Measurements from ENCODE around the gene RHOXF2B. TPM values are rescaled to one million over a fixed set of nuclear protein-coding genes. Genes with fewer than 3 reads are reported as not detected.
"Not testable (repeated sequence)": the region's sequence is repeated elsewhere in the genome, so short reads cannot be mapped to it uniquely, and the experiment has no call there.

The RHOXF2B gene
- not detected in 2 replicates for total RNA-seq (2014; rRNA removed; shearing (Covaris generic); ENCODE audit: low replicate concordance)

DNA sequence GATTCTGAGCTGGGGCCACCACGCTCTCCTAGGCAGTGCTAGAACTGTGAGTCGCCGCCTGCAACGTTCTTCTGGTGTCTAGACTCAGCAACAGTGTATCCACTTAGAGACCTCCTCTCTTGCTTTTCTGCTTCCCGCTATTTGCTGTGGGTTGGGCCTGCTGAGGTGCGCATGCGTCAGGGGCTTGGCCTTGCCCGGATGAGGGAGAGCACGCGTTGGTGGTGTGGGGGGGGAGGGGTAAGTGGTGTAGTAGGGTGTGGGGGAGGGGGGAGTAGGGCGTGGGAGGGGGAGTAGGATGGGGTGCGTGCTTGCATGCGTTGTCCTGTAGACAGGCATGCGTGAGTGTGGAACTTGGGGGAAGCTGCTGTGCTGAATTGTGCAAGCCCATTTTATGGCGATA, at the start of gene RHOXF2B:
Gene RHOXF2B (minus strand): TSS at position 101 of the 400 bp plus-strand sequence. CDS start 138 bp downstream, outside the sequence.
- DNase-seq, H3K27me3 ChIP-seq, H3K4me3 ChIP-seq, H3K9me3 ChIP-seq, H3K36me3 ChIP-seq: not testable (repeated sequence)

GRCh38 chrX:120125444-120125843, 48.0 kb upstream of the RHOXF2B start:
- Histone ChIP-seq H3K9me3 (no peaks in the 10 kb centered on the region), H3K4me3 (no peak overlapping the region), H3K27me3 (no peaks in the 10 kb centered on the region), H3K36me3 (no peaks in the 10 kb centered on the region)
- no peak for DNase-seq

DNA sequence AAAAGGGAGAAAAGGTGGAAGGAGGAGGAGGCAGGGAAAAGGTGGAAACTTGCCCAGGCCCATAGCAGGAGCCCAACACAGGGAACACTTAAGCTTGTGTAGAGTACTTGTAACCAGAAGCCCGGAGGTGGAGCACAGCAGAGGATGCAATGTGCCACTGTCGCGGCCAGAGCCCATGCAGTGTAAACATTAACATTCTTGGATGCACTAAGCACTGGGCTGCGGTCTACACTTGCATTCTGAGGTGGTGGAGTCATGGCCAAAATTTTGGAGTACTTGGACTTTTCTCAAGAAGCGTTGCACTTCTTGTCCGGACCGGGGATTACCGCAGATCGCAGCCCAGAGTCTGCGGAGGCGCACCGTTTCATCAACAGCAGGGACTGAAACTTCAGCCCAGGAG, 42.7 kb upstream of the RHOXF2B start:
- H3K4me3 ChIP-seq, result no peak overlapping the region
- no peaks in the 10 kb centered on the region for H3K27me3 ChIP-seq
- H3K9me3 ChIP-seq, result no peaks in the 10 kb centered on the region
- no peaks in the 10 kb centered on the region for H3K36me3 ChIP-seq
- DNase-seq, result peak; percentile 62

GRCh38 chrX:120115438-120115963, 38.0 kb upstream of the RHOXF2B start, which contains the start of gene RHOXF1:
TSS of gene RHOXF1 (minus strand) at chrX:120115913. CDS start at chrX:120115862, 51 bp downstream.
- H3K4me3 ChIP-seq, result no peak within 1 kb of the TSS
- H3K9me3 ChIP-seq, result no peaks in the 10 kb centered on the region
- no peaks in the 10 kb centered on the region for H3K36me3 ChIP-seq
- H3K27me3 ChIP-seq, result no peaks in the 10 kb centered on the region
- no peak for DNase-seq

GRCh38 chrX:120111611-120112010, 34.1 kb upstream of the RHOXF2B start:
- no peaks in the 10 kb centered on the region for H3K36me3 ChIP-seq
- no peak overlapping the region for H3K4me3 ChIP-seq
- H3K27me3 ChIP-seq, result no peaks in the 10 kb centered on the region
- H3K9me3 ChIP-seq, result no peaks in the 10 kb centered on the region
- DNase-seq, result no peak

GRCh38 chrX:120109378-120109777, 31.9 kb upstream of the RHOXF2B start:
- H3K9me3 ChIP-seq, result no peaks in the 10 kb centered on the region
- DNase-seq, result no peak
- no peak overlapping the region for H3K4me3 ChIP-seq
- H3K36me3 ChIP-seq, result no peaks in the 10 kb centered on the region
- H3K27me3 ChIP-seq, result no peaks in the 10 kb centered on the region

- not testable (repeated sequence) for H3K4me3 ChIP-seq, H3K36me3 ChIP-seq, H3K27me3 ChIP-seq, DNase-seq, H3K9me3 ChIP-seq
Observed at GRCh38 chrX:120104707-120105106, 27.2 kb upstream of the RHOXF2B start.

DNA sequence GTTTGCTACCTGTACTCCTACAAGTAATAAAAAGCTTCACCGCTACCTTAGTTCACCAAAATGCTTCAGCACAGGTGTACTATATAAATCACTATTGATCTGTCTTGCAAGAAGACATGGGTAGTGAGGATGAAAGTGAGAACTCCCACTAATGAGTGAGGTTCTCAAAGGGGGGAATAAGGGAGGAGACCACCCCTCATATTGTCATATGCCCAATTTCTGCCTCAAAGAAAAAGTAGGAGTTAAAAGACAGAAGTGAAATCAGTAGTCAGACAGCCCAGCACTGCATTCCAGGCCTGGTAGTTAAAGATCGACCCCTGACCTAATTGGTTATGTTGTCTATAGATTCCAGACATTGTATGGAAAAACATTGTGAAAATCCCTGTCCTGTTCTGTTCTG, 23.6 kb upstream of the RHOXF2B start:
- H3K9me3 ChIP-seq, DNase-seq: not testable (repeated sequence)

DNA sequence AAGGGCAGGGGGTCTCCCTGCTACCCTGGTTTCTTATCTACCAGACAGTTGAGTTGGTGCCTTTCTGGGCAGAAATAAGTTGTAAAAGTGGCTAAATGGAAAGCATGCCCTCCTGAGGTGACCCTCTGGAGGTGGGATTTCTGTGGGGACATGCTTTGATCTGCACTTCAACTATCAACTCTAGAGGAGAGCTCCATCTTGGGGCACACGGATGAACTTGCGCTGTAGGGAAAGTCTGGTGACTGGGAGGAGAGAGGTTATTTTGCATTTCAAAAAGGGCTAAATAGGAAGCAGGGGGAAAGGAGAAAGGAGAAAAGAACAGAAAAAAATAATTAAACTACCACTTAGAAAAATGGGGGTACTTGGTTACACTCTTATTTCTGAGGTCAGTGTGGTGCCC, 12.7 kb upstream of the RHOXF2B start:
- no peak overlapping the region for H3K4me3 ChIP-seq
- H3K36me3 ChIP-seq, result no peaks in the 10 kb centered on the region
- no peak for DNase-seq
- no peaks in the 10 kb centered on the region for H3K27me3 ChIP-seq
- no peaks in the 10 kb centered on the region for H3K9me3 ChIP-seq

More for the DNA sequence above, 23.6 kb upstream of the RHOXF2B start:
- not testable (repeated sequence) for H3K36me3 ChIP-seq, H3K4me3 ChIP-seq, H3K27me3 ChIP-seq

- no peaks in the 10 kb centered on the region for H3K36me3 ChIP-seq
- no peak for DNase-seq
- H3K9me3 ChIP-seq, result no peaks in the 10 kb centered on the region
- H3K27me3 ChIP-seq, result no peaks in the 10 kb centered on the region
- no peak overlapping the region for H3K4me3 ChIP-seq
Observed at GRCh38 chrX:120087289-120088017, 10.0 kb upstream of the RHOXF2B start.

DNA sequence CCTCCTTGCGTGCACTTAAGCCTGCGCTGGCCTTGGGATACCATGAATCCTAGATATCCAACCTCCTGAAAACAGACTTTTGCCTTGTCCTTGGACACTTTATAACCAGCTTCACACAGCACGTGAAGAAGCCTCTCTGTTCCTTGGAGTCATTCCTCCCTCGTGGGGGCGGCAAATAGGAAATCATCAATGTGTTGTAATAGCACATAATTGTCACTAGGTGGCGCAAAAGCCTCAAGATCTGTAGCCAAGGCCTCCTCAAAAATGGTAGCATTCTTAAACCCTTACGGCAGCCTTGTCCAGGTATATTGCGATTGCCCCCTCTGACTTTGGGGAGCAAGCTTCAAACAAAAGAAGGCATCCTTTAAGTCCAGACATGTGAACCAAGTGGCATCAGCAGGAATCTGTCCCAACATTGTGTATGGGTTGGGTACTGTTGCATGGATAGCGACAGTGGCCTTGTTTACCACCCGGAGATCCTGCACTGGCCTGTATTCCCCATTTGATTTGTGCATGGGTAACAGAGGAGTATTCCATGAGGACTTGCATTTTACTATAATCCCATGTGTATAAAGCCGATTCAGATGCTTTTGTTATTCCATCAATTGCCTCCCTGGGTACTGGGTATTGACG, 8.2 kb upstream of the RHOXF2B start:
- H3K9me3 ChIP-seq, H3K36me3 ChIP-seq, H3K27me3 ChIP-seq, H3K4me3 ChIP-seq, DNase-seq: not testable (repeated sequence)

GRCh38 chrX:120066169-120066568, 11.3 kb downstream of the RHOXF2B start:
- H3K36me3 ChIP-seq, H3K9me3 ChIP-seq, H3K27me3 ChIP-seq, DNase-seq, H3K4me3 ChIP-seq: not testable (repeated sequence)

GRCh38 chrX:120042712-120043111, 34.8 kb downstream of the RHOXF2B start:
- not testable (repeated sequence) for H3K4me3 ChIP-seq, H3K9me3 ChIP-seq, DNase-seq, H3K27me3 ChIP-seq, H3K36me3 ChIP-seq

GRCh38 chrX:120042247-120042646, 35.2 kb downstream of the RHOXF2B start:
- not testable (repeated sequence) for H3K9me3 ChIP-seq, H3K36me3 ChIP-seq, DNase-seq, H3K4me3 ChIP-seq, H3K27me3 ChIP-seq

DNA sequence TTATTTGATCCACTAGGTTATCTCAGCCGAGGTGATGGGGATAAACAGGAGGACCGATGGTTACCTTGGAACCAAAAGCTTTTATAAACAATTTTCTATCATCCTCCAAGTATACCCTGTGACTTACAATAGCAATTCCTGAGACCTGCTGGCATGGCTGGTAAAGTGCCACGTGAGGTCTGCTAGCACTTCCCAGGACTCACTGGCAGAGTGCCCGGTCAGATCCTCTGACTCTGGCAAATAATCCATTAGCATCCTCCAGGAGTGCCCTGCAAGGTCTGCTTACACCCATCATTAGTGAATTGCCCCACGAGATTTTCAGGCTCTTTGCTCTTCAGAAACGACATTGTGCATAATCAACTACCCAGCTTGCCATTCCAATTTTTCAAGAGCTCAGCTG, 37.3 kb downstream of the RHOXF2B start:
- not testable (repeated sequence) for H3K27me3 ChIP-seq, H3K9me3 ChIP-seq, DNase-seq, H3K4me3 ChIP-seq, H3K36me3 ChIP-seq

DNA sequence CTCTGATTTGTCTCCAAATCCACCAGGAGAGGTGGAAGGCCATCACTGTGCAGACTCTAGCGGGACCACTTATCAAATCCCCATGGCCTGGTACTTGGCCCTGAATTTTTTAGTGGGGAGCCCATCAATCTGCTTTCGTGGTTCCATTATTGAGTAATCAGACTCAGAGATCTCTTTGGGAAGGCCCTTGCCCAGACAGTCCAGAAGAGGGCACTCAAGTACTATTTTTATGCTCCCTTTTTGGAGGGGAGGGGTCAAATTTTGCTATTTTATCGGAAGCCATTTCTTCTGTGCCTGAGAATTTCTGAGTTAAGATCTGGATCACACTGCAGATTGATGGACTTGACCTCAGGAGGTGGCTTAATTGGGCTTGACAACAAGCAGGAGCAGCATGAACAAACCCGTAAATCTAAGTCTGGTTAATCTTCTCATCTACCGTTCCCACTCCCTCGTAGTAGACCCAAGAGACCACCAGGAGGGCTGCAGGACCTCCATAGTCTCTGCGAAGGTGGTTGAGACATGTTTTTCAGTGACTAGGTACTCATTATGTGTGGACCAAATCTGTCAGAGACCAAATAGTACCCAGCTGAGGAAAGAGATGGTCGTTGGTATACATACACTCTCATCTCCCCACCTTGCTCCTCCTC, 38.3 kb downstream of the RHOXF2B start:
- H3K27me3 ChIP-seq, H3K9me3 ChIP-seq, H3K4me3 ChIP-seq, H3K36me3 ChIP-seq, DNase-seq: not testable (repeated sequence)

GRCh38 chrX:120036704-120037103, 40.8 kb downstream of the RHOXF2B start:
- Histone ChIP-seq H3K4me3 (no peak overlapping the region), H3K27me3 (no peaks in the 10 kb centered on the region), H3K9me3 (no peaks in the 10 kb centered on the region), H3K36me3 (no peaks in the 10 kb centered on the region)
- DNase-seq, result no peak
